GM18520 (cell line): ENCODE measurements around the gene TSPAN17.
"Not testable (repeated sequence)": the region's sequence is repeated elsewhere in the genome, so short reads cannot be mapped to it uniquely, and the experiment has no call there.

Experiments used
- ATAC-seq: cut with Tn5 transposase; IDR thresholded peaks from one replicate; pipeline ENCODE4 v1.9.1; 2021; ENCODE audit not compliant: unreplicated experiment

The TSPAN17 gene

DNA sequence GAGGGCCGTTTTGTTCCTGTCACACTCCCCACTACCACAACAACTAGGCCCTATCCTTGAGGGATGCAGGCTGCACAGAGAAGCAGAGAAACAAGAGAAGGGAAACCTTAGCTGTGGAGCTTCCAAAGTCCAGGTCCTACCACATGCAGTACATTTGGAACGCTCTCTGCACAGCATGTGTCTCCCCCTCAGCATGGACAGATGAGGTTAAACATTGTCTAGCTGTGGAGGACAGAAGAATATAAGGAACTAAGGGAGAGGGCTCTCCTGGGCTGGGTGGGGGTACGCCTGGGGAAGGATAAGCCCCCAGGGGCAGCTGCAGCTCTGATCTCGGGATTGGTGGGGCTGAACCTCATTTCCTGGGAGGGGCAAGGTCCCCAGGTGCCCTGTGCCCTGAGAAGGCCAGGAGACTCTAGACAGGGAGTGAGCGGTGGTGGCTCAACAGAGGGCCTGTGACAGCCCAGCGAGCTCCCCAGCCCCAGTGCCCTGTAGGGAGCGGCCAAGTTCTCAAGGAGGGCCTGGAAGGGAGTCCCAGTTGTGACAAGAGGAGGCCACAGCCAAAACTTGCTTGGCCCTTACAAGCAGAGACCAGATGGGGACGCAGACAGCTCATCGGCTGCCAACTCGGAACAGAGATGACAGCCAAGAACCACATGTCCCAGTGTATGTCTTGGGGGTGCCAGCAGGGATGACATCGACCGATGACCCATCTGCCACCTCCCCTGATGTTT is 30.1 kb downstream of the TSPAN17 start:
- ATAC-seq, result no peak

DNA sequence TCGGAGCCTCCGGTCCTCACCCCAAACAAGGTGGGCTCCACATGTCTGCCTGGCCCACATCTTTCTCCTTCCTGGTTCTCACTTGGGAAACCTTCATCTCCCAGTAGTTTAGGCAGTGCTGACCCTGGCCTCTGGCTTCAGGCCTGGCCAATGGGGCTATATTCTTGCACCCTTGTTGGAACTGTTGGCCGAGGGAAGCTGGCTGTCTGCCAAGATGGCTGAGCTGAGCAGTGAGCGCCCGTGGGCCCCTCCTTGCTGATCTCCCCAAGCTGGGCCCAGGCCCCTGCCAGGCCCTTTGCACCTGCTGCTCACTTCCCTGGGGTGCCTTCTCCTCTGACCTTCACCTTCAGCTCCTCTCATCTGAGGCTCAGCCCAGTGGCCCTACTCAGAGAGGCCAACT is 31.3 kb downstream of the TSPAN17 start:
- no peak for ATAC-seq

DNA sequence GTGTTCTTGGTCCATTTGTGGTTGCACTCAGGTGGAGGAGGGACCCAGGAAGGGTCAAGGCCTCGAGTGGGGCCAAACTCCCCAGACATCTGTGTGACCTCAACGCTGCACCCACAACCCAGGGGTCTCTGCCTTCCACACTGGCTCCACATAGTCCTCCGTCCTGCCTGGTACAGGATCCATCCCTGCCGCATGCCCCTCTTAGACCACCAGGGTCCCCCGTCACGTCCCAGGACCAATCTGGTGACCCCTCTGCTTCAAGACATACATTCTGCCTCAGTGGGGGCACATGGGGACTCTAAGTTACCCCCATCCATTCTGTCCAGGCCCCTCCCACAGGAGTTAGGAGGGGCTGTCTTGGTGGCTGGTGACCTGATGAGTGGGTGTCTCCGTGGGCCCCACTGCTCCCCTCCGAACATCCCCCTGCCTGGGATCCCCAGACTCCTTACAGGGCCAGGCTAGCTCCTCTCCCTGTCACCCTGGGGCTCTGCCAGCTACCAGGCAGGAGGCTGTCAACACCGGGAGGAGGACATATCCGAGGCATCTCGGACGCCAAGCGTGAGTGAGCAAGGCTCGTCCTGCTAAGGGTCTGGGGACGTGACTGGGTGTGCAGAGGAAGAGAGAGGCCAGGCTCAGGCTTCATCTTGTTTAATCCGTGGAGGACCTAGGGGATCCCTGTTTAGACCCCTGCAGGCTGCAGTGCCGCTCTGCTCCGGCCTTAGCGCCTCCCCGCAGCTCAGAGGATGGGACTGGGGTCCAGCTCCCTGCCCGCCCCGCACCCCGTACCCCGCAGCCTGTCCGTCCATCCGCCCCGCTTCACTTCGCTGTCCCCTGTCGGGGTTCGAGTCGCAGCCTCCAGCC is 32.3 kb downstream of the TSPAN17 start:
- ATAC-seq, result no peak

DNA sequence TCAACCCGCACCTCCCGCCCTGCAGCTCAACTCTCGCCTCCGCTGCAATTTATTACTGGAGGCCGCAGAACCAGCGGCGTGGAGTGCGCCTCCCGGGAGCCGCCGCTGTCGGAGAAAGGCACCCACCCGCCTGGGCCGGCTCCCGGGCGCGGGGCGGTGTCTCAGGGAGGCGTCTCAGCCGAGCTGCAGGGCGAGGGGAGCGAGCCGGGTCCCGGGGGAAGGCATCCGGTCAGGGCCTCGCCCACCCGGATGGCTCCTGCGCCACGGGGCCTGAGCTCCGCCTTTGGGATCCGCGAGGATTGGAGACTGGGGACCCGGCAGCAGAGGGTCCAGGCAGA is 32.9 kb downstream of the TSPAN17 start:
- ATAC-seq, result no peak

DNA sequence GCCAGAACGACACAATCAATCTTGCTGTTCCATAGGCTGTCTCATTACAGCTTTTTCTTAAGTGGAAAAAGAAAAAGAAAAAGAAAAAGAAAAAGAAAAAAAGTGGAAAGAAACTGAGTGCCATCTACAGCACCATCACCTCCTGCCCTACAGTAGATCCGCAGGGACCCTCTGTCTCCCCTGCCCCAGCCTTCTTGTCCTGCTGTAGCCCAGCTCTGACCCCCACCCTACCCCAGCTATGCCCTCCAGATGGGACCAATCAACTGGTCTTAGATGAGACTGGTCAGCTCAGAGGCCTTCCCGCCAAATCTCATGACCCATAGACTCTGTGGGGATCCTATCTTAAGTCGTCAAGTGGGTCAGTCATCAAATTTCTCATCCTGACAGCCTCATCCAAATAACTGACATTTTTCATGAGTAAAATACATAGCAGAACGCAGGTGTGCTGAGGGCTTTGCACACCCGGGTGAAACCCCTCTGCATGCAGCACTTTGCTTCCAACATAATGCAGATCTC is 34.8 kb downstream of the TSPAN17 start:
- no peak for ATAC-seq

DNA sequence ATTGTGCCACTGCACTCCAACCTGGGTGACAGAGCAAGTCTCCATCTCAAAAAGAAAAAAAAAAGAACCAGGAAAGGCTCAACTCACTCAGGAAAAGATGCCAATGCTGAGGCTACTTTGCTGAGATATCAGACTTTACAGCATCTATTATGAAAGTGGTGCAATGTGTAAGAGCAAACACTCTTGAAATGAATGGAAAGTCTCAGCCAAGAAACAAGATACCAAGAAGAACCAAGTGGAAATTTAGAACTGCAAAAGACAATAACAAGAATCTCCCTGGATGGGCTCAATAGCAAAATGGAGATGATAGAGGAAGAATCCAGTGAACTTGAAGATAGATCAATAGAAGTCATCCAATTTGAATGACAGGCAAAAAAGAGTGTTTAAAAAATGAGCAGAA is 37.7 kb downstream of the TSPAN17 start:
- no peak for ATAC-seq

DNA sequence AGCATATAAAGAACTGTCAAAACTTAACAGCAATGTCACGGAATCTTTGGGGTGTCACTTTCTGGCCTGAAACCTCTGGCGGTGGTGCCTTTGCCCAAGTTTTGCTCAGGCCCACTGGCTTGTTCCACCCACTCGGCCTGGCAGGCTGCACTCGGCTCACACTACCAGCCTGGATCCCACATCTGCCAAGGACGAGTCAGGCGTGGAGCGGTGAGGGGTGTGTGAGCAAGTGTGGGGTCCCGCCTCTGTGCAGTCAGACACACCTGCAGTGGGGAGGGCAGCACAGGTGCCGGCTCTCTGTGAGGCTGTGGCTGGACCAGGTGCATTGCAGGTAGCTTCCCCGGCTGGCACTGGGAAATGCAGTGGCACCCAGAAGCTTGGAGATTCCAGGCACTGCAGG is 40.0 kb downstream of the TSPAN17 start:
- ATAC-seq, result no peak

DNA sequence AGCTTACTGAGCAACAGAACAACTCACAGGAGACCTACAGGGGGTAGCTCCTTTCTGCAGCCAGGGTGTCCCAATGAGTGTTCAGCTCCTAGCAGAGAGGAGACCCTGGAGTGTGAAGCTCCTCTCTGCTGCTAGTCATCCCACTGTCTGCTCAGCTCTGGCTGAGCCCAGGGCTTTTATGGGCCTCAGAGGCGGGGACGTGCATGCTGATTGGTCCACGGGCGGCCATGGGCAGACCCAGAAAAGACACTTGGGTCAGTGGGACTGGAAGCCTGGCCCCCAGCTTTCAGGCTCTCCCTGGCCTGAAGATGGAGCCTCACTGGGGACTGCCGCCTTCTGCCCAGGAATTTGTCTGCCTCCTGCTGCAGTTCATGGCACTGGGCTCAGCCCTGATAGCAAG is 40.6 kb downstream of the TSPAN17 start:
- ATAC-seq, result no peak

DNA sequence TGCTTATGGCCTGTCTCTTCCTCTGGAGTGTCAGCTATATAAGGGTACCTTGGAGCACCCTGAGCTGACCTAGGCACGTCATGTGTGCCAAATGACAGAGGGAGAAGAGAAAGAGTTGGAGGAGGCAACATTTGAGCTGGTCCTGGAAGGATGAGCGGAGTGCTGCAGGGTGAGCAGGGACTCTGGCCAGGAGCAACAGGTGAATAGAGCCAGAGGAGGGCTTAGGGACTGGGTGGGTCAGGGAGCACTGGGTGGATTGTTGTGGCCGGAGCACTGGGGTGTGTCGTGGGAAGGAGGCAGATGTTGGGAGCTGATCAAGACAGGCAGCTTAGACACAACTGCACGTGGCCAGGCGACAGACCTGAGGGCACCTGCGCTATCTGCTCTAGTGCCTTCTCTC is 43.6 kb downstream of the TSPAN17 start:
- ATAC-seq, result no peak

DNA sequence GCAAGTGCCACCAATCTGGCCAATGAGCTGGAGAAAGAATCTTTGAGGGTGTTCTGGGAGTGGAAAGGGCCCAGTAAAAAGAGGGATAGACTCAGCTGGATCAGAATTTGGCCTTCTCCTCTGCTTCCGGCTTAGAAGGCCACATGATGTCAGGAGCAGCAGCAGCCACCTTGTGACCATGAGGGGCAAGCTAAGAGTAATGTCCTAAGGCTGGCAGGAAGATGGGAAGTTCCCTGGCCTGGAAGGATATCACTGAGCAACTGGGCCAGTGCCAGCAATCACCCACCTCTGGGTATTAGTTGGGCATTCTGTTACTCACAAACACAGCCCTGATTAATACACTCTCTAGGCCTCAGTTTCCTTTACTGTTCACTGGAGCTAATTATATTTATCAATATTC is 44.2 kb downstream of the TSPAN17 start:
- no peak for ATAC-seq

DNA sequence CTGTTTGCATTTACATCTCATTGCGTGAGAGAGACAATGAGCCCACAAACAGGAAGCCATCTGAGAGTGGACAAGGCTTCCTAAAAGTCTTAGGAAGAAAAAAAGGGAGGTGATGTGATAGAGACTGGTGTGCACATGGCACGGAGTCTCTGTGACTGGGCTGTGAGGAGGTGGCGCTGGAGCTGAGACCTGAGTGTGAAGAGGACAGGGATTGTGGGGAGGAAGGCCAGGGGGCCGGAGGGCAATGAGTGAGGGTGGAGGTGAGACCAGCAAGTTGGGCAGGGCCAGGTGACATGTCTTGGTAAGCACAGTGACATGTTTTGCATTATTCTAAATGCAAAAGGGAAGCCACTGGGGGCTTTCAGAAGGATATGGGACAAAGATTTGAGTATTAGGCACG is 45.0 kb downstream of the TSPAN17 start:
- no peak for ATAC-seq

DNA sequence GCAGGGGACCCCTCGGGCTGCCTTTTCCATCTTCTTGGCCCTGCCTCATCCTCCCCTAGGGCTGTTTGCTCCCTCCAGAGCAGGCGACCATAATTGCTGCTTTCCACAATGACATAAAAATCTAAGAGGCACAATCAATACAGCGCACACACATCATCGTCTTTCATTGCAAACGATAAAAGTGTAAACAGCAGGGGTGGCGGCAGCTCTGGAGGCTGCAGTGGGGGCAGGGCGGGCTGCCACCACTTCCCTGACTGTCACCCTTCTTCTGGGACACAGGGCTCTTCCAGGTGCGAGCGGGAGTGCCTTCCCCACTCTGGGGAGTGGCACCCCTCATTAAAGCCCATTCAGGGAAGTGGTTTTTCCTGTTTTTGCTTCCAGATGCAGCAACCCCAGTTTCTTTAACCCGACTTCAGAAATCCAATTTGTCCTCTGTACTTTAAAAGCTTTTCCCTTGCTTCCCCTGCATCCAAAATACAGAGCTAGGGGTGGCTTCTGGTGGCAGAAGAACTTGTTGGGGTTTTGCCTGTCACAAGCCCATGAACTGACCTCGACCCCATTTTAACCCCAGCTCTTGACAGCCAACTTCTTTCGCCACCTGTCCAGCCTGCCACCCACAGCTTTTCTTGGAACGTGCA is 45.7 kb downstream of the TSPAN17 start:
- ATAC-seq, result no peak

DNA sequence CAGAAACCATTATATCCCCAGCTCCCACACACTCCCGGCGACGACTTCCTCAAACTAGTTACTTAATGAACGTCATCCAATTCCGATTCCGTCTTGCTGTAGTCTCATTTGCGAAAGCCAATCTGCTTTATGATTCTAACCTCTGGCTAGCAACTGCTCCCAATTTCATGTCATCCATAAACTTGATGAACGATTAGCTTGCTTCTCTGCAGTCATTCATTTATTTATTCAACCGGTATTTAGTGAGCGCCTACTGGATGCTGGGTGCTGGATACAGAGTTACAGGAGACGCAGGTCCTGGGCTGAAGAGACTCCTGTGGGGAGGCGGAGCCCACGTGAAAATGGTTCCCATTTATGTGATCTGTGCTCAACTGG is 46.2 kb downstream of the TSPAN17 start:
- ATAC-seq, result no peak

DNA sequence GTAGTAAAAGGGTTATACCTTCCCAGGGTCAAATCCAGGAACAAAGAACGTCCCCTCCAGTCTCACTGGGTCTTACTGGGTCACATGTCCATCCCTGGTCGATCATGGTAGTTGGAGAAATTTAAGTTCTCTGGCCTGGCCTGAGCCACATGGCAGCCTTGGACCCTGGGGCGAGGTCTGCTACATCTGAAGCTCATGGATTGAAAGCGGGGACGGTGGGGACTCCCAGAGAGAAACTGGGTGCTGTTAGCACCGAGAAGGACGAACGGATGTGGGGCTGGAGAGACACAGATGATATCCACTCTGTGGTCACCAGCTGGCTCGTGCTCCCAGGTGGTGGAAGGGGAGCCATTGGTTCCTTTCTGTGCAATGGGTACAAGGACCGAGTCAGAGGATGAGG is 46.9 kb downstream of the TSPAN17 start:
- ATAC-seq, result no peak

DNA sequence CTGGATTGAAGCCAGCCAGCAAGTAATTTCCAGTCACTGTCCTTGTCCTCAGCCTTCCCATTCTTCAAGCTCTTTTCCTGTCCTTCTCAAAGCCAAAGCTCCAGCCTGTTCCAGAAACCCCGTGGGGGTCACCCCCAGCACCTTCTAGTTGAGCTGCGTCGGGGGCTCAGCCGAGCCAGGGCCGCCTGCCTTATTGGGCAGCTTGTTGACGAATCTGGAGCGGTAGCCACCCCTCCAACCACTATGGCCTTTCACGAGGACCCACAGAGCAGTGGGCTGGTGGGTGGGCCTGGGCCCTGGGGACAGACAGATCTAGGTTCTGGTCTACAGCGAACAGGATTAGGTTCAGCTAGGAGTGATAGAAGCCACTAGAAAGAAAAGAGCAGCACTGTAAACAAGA is 47.3 kb downstream of the TSPAN17 start:
- ATAC-seq, result no peak

DNA sequence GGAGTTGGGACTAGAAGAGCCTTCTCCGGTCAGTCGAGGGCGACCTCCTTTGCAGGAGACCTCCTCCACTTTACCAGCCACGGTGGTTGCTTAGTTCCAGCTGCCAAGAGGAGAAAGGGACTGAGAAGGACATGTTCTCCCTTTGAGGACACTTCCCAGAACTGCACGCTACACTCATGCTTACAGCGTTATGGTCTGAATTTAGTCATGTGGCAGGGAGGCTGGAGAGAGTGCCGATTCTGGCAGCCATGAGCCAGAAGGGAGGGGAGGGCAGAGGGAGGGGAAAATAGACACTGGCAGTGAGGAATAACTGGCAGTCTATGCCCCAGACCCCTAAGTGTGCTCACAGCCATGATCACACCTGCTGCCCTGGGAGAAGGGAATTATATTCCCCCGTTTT is 47.8 kb downstream of the TSPAN17 start:
- no peak for ATAC-seq

DNA sequence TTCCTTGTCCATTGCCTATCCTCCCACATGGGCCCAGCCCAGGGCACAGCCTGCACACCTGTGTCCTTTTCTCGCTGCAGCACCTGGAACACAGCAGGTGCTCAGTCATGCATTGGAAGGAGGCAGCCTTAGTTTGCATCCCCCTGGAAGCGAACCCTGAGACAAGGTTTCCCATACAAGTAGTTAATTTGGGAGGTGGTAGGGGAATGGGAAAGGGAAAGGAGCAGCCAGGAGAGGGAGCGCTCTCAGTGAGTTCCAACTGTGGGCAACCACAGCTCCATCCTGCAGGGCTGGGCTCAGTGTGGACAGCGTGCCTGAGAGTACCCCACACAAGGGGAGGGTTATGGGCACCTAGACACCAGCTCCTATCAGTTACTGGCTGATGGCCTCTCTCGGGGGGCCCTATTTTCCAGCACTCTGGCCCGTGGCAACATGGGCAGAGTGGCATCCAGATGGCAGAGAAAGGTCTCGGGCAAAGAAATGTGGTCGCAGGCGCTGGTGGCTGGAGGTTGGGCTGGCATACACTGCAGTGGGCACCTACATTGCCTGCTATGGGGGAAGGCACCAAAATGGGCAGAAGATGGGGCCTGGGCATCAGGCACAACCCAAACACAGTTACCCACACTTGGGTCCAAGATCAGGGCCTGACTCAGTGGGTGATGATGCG is 50.1 kb downstream of the TSPAN17 start:
- ATAC-seq, result no peak

DNA sequence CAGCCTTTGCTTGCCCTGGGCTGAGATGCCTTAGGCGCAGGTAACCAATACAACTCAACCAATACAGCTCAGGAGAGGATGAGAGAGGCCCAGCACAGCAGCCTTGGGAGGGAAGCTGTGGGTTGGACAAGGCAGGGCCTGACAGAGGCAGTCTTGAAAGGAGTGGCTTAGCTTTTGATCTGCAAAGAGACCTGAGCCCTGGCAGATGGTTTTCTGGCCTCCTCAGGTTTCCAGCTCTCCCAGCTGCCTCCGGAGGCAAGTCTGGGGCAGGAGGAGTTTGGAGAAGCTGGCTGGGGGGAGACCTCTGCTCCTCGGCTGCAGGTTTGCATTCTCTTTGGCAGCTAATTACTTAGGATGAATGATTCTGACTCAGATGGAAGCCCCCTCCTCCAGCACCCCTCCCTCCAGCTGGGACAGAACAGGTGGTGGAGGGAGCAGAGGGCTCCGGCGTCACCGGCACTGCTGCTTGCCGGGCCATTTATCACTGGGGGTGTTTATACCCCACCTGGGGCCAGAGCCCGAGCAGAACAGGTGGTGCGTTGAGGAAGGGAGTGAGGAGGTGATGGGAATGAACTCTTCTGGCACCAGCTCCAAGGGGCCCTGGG is 50.8 kb downstream of the TSPAN17 start:
- no peak for ATAC-seq

DNA sequence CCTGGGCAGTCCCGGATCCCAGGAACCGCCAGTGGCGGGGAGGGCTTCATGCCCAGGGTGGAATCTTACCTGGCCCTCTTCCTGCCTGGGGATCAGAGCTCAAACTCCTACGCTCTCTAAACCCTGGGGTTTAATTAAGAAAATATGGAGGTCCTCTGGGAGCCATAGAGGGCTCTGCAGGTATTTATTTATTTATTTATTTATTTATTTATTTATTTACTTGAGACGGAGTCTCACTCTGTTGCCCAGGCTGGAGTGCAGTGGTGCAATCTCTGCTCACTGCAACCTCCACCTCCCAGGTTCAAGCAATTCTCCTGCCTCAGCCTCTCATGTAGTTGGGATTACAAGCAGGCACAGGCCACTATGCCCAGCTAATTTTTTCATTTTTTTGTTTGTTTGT is 52.2 kb downstream of the TSPAN17 start:
- not testable (repeated sequence) for ATAC-seq

DNA sequence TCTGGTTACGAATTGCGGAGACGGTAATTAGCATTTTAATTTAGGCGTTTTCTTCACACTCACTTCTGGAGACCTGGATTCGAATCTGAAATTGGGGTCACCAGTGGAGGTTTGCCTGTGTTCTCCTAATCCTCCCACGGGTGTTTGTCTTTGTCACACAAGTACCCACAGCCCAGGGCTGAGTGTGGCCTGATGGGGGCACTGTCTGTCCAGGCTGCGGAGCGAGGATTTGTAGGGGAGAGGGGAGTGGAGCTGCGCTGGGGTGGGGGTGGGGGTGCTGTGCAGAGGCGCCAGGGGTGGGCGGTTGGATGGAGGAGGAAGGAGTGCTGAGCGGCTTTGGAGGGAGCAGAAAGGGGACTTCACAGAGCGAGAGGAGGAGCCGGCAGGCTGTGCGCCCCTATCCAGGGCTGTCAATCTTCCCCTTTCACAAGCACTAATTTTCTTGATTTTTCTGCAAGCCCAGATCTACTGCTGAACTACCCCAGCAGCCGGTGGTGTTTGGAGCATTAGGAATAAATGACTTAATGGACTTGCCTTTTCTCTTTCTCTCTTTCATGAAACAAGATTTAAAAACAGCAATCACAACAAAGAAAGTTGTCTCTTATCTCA is 53.1 kb downstream of the TSPAN17 start:
- ATAC-seq, result no peak
